ENCODE data around the gene FUT2. TPM values are rescaled to one million over a fixed set of nuclear protein-coding genes. Genes with fewer than 3 reads are reported as not detected.

The FUT2 gene
- total and polyA plus RNA-seq, 2 of the 13 experiments (the other 11 are each of a cell fraction or from before 2014, with no cell fraction given): 0.07 TPM; not detected in 1

DNA sequence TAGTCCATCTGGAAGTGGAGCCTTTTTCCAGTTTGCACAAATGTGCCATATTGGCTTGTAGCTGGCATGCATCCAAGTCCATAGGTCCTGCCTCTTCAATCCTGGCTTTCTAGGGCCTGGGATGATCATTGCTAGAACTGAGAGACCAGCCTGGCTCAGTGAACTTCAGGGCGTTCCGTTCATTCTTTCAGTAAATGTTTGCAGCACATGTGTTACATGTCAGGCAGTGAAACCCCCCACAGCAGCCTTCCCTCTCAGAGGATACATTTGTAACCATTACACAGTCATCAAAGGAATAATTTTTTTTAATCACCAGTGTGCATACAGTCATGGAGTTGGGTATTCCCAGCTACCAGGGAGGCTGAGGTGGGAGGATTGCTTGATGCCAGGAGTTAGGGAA is 9.7 kb downstream of the FUT2 start:
- whole genome bisulfite sequencing (ENCODE audit: low lambda C conversion rate): 31% methylated on average over 2 of the region's 2 CpGs
- intact Hi-C loops (cut with micrococcal nuclease; ENCODE audit: unreplicated experiment): no loop called here
- POLR2A ChIA-PET: interaction anchor here (1.0 kb wide), 1 partner anchor 9 kb away, joined by 4 read pairs; no protein-coding TSS in a partner anchor
- BruUV-seq (replicated peaks): no TSS peak
- ATAC-seq (no peak), FAIRE-seq (no peak), DNase-seq (ENCODE audit: low spot score) (no peak)
- Histone ChIP-seq H3K9ac (ENCODE audit: insufficient read depth, low read depth, low read length) (no peak overlapping the region), H3K27me3 (ENCODE audit: control insufficient read depth in 1 of 2, insufficient read depth in 2 of 2, low read length in 2 of 2) (no peaks in the 10 kb centered on the region), H3K79me2 (ENCODE audit: insufficient read depth, low read length) (no peaks in the 10 kb centered on the region), H3K36me3 (replicated peaks in 1 of 2; ENCODE audit: control insufficient read depth in 1 of 2, insufficient read depth in 2 of 2, low read length in 2 of 2) (no peaks in the 10 kb centered on the region), H2AFZ (ENCODE audit: low read length) (no peak overlapping the region), H3K4me3 (replicated peaks in 1 of 3; ENCODE audit: insufficient read depth in 1 of 3, low read depth in 2 of 3, low read length in 3 of 3) (no peak overlapping the region), H4K20me1 (ENCODE audit: insufficient read depth, low read length) (no peaks in the 10 kb centered on the region), H3K27ac (ENCODE audit: extremely low read length, insufficient read depth, low read length) (no peak overlapping the region), H3K9me3 (ENCODE audit: low read length) (no peaks in the 10 kb centered on the region), H3K4me1 (ENCODE audit: insufficient read depth, low read length) (0 out of 2 replicates have a peak, but pooled peaks cover 6% of the 10 kb centered on the region), H3K4me2 (ENCODE audit: low read depth, low read length) (no peak overlapping the region)
- in situ Hi-C loops (cut with HindIII; ENCODE audit: extremely low pct_ligation_motif_present, low pct_unique_long_range_greater_than_20kb): no loop called here
- CTCF ChIA-PET (ENCODE audit: low intra/inter-chr PET ratio, low total read pairs): no interaction called here
- TF ChIP-seq RNF2 (conservative IDR thresholded peaks at IDR 0.05; ENCODE audit: low read depth) (no peak), DNMT1 (CRISPR knock-in tag; IDR thresholded peaks at IDR 0.05) (no peak), TAF15 (IDR thresholded peaks at IDR 0.05; ENCODE audit: low read depth, low read length, poor library complexity, severe bottlenecking) (no peak), ZNF552 (CRISPR knock-in tag; IDR thresholded peaks at IDR 0.05; ENCODE audit: borderline replicate concordance) (no peak), MTF2 (CRISPR knock-in tag; IDR thresholded peaks at IDR 0.05; ENCODE audit: borderline replicate concordance) (no peak), SNAI1 (CRISPR knock-in tag; IDR thresholded peaks at IDR 0.05; ENCODE audit: borderline replicate concordance) (no peak), SMARCE1 (IDR thresholded peaks at IDR 0.05; ENCODE audit: borderline replicate concordance) (no peak), ZNF749 (CRISPR knock-in tag; IDR thresholded peaks at IDR 0.05; ENCODE audit: borderline replicate concordance) (no peak), ISX (CRISPR knock-in tag; conservative IDR thresholded peaks at IDR 0.05) (no peak), ZNF709 (CRISPR knock-in tag; IDR thresholded peaks at IDR 0.05) (no peak), ZNF180 (CRISPR knock-in tag; IDR thresholded peaks at IDR 0.05; ENCODE audit: borderline replicate concordance, low read depth) (no peak), ZNF570 (CRISPR knock-in tag; IDR thresholded peaks at IDR 0.05; ENCODE audit: borderline replicate concordance) (no peak)
- TF ChIP-seq, protein P1, sequence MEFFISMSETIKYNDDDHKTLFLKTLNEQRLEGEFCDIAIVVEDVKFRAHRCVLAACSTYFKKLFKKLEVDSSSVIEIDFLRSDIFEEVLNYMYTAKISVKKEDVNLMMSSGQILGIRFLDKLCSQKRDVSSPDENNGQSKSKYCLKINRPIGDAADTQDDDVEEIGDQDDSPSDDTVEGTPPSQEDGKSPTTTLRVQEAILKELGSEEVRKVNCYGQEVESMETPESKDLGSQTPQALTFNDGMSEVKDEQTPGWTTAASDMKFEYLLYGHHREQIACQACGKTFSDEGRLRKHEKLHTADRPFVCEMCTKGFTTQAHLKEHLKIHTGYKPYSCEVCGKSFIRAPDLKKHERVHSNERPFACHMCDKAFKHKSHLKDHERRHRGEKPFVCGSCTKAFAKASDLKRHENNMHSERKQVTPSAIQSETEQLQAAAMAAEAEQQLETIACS (CRISPR knock-in tag; IDR thresholded peaks at IDR 0.05): no peak
- TF ChIP-seq, protein P2, sequence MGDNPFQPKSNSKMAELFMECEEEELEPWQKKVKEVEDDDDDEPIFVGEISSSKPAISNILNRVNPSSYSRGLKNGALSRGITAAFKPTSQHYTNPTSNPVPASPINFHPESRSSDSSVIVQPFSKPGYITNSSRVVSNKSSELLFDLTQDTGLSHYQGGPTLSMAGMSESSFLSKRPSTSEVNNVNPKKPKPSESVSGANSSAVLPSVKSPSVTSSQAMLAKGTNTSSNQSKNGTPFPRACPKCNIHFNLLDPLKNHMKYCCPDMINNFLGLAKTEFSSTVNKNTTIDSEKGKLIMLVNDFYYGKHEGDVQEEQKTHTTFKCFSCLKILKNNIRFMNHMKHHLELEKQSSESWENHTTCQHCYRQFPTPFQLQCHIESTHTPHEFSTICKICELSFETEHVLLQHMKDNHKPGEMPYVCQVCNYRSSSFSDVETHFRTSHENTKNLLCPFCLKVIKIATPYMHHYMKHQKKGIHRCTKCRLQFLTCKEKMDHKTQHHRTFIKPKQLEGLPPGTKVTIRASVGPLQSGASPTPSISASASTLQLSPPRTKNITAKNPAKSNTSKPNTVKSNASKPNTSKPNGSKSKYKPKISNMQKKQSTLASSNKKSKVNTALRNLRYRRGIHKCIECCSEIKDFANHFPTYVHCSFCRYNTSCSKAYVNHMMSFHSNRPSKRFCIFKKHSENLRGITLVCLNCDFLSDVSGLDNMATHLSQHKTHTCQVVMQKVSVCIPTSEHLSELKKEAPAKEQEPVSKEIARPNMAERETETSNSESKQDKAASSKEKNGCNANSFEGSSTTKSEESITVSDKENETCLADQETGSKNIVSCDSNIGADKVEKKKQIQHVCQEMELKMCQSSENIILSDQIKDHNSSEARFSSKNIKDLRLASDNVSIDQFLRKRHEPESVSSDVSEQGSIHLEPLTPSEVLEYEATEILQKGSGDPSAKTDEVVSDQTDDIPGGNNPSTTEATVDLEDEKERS (CRISPR knock-in tag; IDR thresholded peaks at IDR 0.05): no peak
- TF ChIP-seq, protein P3, sequence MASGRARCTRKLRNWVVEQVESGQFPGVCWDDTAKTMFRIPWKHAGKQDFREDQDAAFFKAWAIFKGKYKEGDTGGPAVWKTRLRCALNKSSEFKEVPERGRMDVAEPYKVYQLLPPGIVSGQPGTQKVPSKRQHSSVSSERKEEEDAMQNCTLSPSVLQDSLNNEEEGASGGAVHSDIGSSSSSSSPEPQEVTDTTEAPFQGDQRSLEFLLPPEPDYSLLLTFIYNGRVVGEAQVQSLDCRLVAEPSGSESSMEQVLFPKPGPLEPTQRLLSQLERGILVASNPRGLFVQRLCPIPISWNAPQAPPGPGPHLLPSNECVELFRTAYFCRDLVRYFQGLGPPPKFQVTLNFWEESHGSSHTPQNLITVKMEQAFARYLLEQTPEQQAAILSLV (CRISPR knock-in tag; IDR thresholded peaks at IDR 0.05; ENCODE audit: borderline replicate concordance): no peak
